RWPE1 (cell line): Measurements from ENCODE around the gene SBK3.
A peak's percentile ranks its signal among the peaks of the same experiment; 100 is the strongest.

Source experiments
- CTCF ChIA-PET: fragments of 350-600 bp; sonication (Branson Sonifier 250); formaldehyde crosslinking; extraction: SDS; loops from one replicate; lab custom pipeline; 2021; lab: Yijun Ruan, JAX
- POLR2A ChIA-PET: fragments of 400-600 bp; formaldehyde crosslinking; extraction: SDS; loops from one replicate; lab custom pipeline; 2020; ENCODE audit warnings: antibody characterized with exemption; ENCODE audit not compliant: low non-redundant PET; lab: Yijun Ruan, JAX
- DNase-seq: peaks from one replicate; pipeline ENCODE4 v3.0.0; 2012; ENCODE audit warnings: low spot score
- H3K27ac ChIP-seq: fragments of 450-650 bp; 2 replicates; pipeline ENCODE4 v1.5.1; 2017
- TF ChIP-seq, protein P1 (sequence below): fragments of 450-650 bp; conservative IDR thresholded peaks from 2 replicates; pipeline ENCODE4 v1.5.1; 2017; ENCODE audit warnings: low read depth, mild to moderate bottlenecking

The SBK3 gene

GRCh38 chr19:55520691-55521292 lies 24.6 kb downstream of the SBK3 start:
- DNase-seq: no peak
- H3K27ac ChIP-seq: no peak overlapping the region
- TF ChIP-seq, protein P1, sequence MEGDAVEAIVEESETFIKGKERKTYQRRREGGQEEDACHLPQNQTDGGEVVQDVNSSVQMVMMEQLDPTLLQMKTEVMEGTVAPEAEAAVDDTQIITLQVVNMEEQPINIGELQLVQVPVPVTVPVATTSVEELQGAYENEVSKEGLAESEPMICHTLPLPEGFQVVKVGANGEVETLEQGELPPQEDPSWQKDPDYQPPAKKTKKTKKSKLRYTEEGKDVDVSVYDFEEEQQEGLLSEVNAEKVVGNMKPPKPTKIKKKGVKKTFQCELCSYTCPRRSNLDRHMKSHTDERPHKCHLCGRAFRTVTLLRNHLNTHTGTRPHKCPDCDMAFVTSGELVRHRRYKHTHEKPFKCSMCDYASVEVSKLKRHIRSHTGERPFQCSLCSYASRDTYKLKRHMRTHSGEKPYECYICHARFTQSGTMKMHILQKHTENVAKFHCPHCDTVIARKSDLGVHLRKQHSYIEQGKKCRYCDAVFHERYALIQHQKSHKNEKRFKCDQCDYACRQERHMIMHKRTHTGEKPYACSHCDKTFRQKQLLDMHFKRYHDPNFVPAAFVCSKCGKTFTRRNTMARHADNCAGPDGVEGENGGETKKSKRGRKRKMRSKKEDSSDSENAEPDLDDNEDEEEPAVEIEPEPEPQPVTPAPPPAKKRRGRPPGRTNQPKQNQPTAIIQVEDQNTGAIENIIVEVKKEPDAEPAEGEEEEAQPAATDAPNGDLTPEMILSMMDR: no peak
- ChIA-PET CTCF (interaction anchor here (1.1 kb wide), 1 partner anchor 85 kb away, joined by 3 read pairs; the partner anchor contains the start of gene ZNF865), POLR2A (no interaction called here)

DNA sequence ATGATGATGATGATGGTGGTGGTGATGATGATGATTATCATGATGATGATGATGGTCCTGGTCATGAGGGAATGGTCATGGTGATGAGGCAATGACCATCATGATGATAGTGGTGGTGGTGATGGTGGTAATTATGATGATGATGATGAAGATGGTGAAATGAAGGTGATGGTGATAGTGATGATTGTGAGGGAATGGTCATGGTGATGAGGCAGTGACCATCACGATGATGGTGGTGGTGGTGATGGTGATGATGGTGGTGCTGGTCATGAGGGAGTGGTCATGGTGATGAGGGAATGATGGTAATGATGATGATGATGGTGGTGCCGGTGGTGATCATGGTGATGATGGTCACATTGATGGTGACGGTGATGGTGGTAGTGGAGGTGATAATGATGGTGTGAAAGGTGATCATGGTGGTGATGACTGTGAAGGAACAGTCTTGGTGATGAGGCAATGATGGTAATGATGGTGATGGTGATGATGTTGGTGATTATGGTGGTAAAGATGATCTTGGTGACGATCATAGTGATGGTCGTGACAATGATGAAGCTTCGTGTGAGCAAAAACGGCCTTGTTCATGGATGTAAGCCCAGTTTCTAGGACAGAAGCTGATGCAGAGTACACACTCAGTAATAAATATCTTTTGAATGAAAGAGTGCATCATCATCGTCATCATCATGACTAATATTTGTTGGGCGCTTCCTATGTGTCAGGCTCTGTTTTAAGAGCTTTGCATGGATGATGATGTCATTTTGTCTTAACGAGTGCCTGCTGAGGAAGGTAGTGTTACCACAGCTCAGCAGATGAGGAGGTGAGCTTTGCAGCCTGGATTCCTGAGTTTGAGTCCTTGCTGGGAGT lies 25.7 kb downstream of the SBK3 start:
- DNase-seq: peak; percentile 28
- POLR2A ChIA-PET: no interaction called here
- TF ChIP-seq, protein P1: no peak
- no peak overlapping the region for H3K27ac ChIP-seq
- CTCF ChIA-PET: interaction anchor here (1.1 kb wide), 1 partner anchor 86 kb away, joined by 3 read pairs; the partner anchor contains the start of gene ZNF865

GRCh38 chr19:55516878-55517620 lies 28.3 kb downstream of the SBK3 start:
- TF ChIP-seq, protein P1: peak; percentile 88
- CTCF ChIA-PET: interaction anchor here (0.6 to 1.0 kb wide), 7 partner anchors 15 to 117 kb away, joined by 3 to 6 read pairs (median 3); no protein-coding TSS in a partner anchor
- POLR2A ChIA-PET: interaction anchor here (0.5 kb wide), 1 partner anchor 107 kb away, joined by 4 read pairs; the partner anchor contains the start of gene ZNF784

GRCh38 chr19:55508120-55508519 lies 37.2 kb downstream of the SBK3 start:
- H3K27ac ChIP-seq: no peak overlapping the region
- no peak for DNase-seq
- CTCF ChIA-PET: no interaction called here
- TF ChIP-seq, protein P1: no peak
- POLR2A ChIA-PET: no interaction called here

More at GRCh38 chr19:55516878-55517620, 28.3 kb downstream of the SBK3 start:
- peak; percentile 100 for DNase-seq
- peak overlapping the region; percentile 73 for H3K27ac ChIP-seq

DNA sequence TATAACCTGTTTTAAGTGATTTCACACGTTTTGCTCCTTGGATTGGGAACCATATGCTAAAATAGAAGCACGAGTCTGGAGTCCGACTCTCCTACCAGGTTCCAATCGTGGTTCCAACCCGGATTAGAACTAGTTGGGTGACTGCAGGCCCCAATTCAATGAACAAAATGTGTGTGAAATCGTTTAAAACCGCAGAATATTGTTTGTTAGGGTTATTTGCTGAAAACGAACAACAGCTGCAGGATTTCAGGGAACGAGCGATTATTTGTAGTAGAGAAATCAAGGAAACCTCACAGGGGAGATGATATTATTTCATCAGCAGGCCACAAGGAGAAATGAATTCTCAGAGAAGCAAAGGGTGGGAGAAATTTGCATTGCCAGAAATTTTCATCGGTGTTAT lies 40.4 kb downstream of the SBK3 start:
- ChIA-PET POLR2A (no interaction called here), CTCF (interaction anchor here (2.3 kb wide), 1 partner anchor 38 kb away, joined by 43 read pairs; no protein-coding TSS in a partner anchor)
- no peak overlapping the region for H3K27ac ChIP-seq
- no peak for DNase-seq
- TF ChIP-seq, protein P1: no peak
